Endothelial cell of umbilical vein (primary cell): ENCODE measurements around the gene MAGI1. TPM values are rescaled to one million over a fixed set of nuclear protein-coding genes. Genes with fewer than 3 reads are reported as not detected.

Experiments
- BruUV-seq: library from RNA; stranded (reverse); fragments of 400-500 nt; replicated peaks from 2 replicates; lab custom pipeline; 2021; lab: Mats Ljungman, UMichigan
- CTCF ChIA-PET: fragments of 300-600, 350-600 bp; sonication (Branson Sonifier 250); formaldehyde crosslinking; loops from one replicate; lab custom pipeline; 2021; ENCODE audit warnings: antibody characterized with exemption, inconsistent platforms; lab: Charles Lee
- POLR2A ChIA-PET: fragments of 300-600, 350-600 bp; sonication (Branson Sonifier 250); formaldehyde crosslinking; loops from one replicate; lab custom pipeline; 2021; ENCODE audit warnings: antibody characterized with exemption, inconsistent platforms; lab: Charles Lee
- DNase-seq: peaks from one replicate; pipeline ENCODE4 v3.0.0-alpha.2; 2011; ENCODE audit warnings: low read depth, low spot score
- FAIRE-seq: peaks from 2 replicates; lab custom pipeline; 2011; peaks lifted over from hg19 to GRCh38; lab: Jason Lieb, UNC
- H2AFZ ChIP-seq: 2 replicates; pipeline ENCODE4 v1.6.0; 2012; ENCODE audit warnings: low read depth, low read length, control low read depth, inconsistent platforms
- H3K27ac ChIP-seq: 2 replicates; pipeline ENCODE4 v1.5.1; 2011; ENCODE audit warnings: low read depth, mild to moderate bottlenecking, control low read depth, low read length, moderate library complexity; ENCODE audit not compliant: insufficient read depth
- H3K27me3 ChIP-seq, 2 experiments: 2 replicates each; pipeline versions ENCODE4 v1.6.0 to v1.6.1; 2011; ENCODE audit warnings: low read length in 2 of 2, mixed read lengths in 1 of 2; ENCODE audit not compliant: control insufficient read depth in 2 of 2, insufficient read depth in 2 of 2
- H3K36me3 ChIP-seq, 2 experiments: 2 replicates in 1 of 2; 3 replicates in 1 of 2; pipeline ENCODE4 v1.5.1; 2011; ENCODE audit warnings: low read length in 2 of 2, mild to moderate bottlenecking in 1 of 2, moderate library complexity in 1 of 2; ENCODE audit not compliant: control insufficient read depth in 2 of 2, insufficient read depth in 2 of 2; ENCODE audit errors: extremely low read depth in 1 of 2
- H3K4me1 ChIP-seq: 3 replicates; pipeline ENCODE4 v1.5.1; 2011; ENCODE audit warnings: mild to moderate bottlenecking, low read length; ENCODE audit not compliant: control insufficient read depth, insufficient read depth; ENCODE audit errors: extremely low read depth
- H3K4me2 ChIP-seq: 2 replicates; pipeline ENCODE4 v1.6.1; 2011; ENCODE audit warnings: low read length, control low read depth, mixed read lengths; ENCODE audit not compliant: insufficient read depth
- H3K4me3 ChIP-seq, 3 experiments: fragments of 200-600 bp in 1 of 3; sonication (generic), shearing (Covaris generic) in 1 of 3; replicated peaks in 1 of 3; 2 replicates each; pipeline ENCODE4 v1.5.1; 2011 to 2016; ENCODE audit warnings: control low read depth in 3 of 3, low read length in 3 of 3, mild to moderate bottlenecking in 2 of 3, inconsistent platforms in 1 of 3, low read depth in 1 of 3, moderate library complexity in 1 of 3; ENCODE audit not compliant: insufficient read depth in 1 of 3
- H3K79me2 ChIP-seq: 2 replicates; pipeline ENCODE4 v1.6.0; 2012; ENCODE audit warnings: low read length, inconsistent platforms; ENCODE audit not compliant: control insufficient read depth, insufficient read depth
- H3K9ac ChIP-seq: replicated peaks from 2 replicates; pipeline ENCODE3; 2011; ENCODE audit warnings: low read length, control low read depth; ENCODE audit not compliant: insufficient read depth; ENCODE audit errors: extremely low read depth
- H3K9me1 ChIP-seq: replicated peaks from 3 replicates; pipeline ENCODE4 v1.6.0; 2011; ENCODE audit warnings: mild to moderate bottlenecking, low read length; ENCODE audit not compliant: control insufficient read depth, insufficient read depth; ENCODE audit errors: extremely low read depth
- H3K9me3 ChIP-seq: replicated peaks from 2 replicates; pipeline ENCODE4 v1.5.1; 2012; ENCODE audit warnings: low read length, inconsistent platforms; ENCODE audit not compliant: control insufficient read depth, insufficient read depth
- H4K20me1 ChIP-seq: replicated peaks from 2 replicates; pipeline ENCODE3; 2011; ENCODE audit warnings: mild to moderate bottlenecking, low read length; ENCODE audit not compliant: control insufficient read depth, insufficient read depth; ENCODE audit errors: extremely low read depth
- GATA2 ChIP-seq: IDR thresholded peaks from 2 replicates; pipeline ENCODE4 v1.7.0; 2011; ENCODE audit warnings: low read depth, mild to moderate bottlenecking, moderate library complexity, mixed read lengths, low read length; ENCODE audit not compliant: insufficient read length, insufficient read depth
- JUN ChIP-seq: IDR thresholded peaks from 2 replicates; pipeline ENCODE4 v1.6.1; 2011; ENCODE audit warnings: borderline replicate concordance, low read depth; ENCODE audit not compliant: insufficient read length, insufficient read depth
- POLR2A ChIP-seq: IDR thresholded peaks from 2 replicates; pipeline ENCODE4 v1.6.1; 2012; ENCODE audit warnings: low read depth, mild to moderate bottlenecking, control low read depth, low read length
- POLR2AphosphoS5 ChIP-seq: IDR thresholded peaks from 2 replicates; pipeline ENCODE4 v1.6.1; 2012; ENCODE audit warnings: low read depth, mild to moderate bottlenecking, control low read depth, low read length, moderate library complexity; ENCODE audit not compliant: insufficient read depth
- dilution Hi-C: fragments of 300-500 bp; cut with MboI; formaldehyde crosslinking; loops from one replicate; pipeline ENCODE4 v1.15.0; 2019; ENCODE audit warnings: low sequenced_read_pairs; ENCODE audit not compliant: extremely low pct_ligation_motif_present
- intact Hi-C: fragments of 100-400 bp; cut with micrococcal nuclease; formaldehyde crosslinking; loops from one replicate; pipeline ENCODE4 v1.10.0; 2022
- polyA plus RNA-seq, 4 experiments: library from polyadenylated mRNA; depleted of rRNA in 3 of 4; stranded (reverse) in 3 of 4; unstranded in 1 of 4; fragments of >200 nt; gene quantifications; 2 replicates each; pipeline versions ENCODE4 v1.2.1 to v1.2.3, GENCODE V29; 2011 to 2012; ENCODE audit warnings: missing spikeins in 1 of 4
- total RNA-seq: library from RNA; stranded (reverse); gene quantifications from 2 replicates; pipeline ENCODE4 v1.2.3, GENCODE V29; 2021
- TF ChIP-seq, protein P1 (sequence below), 2 donors: IDR thresholded peaks; 1 replicate in 1 of 2; 2 replicates in 1 of 2; pipeline ENCODE4 v1.5.1; 2011; ENCODE audit warnings: low read length in 2 of 2, mild to moderate bottlenecking in 2 of 2, moderate library complexity in 2 of 2, control low read depth in 1 of 2, inconsistent platforms in 1 of 2, low read depth in 1 of 2; ENCODE audit not compliant: insufficient read depth in 1 of 2; ENCODE audit errors: extremely low read depth in 1 of 2

Gene MAGI1
- total and polyA plus RNA-seq, 2 donors (not counting 3 experiments of a cell fraction or from before 2014, with no cell fraction given) = 10.1 to 47.9 TPM

DNA sequence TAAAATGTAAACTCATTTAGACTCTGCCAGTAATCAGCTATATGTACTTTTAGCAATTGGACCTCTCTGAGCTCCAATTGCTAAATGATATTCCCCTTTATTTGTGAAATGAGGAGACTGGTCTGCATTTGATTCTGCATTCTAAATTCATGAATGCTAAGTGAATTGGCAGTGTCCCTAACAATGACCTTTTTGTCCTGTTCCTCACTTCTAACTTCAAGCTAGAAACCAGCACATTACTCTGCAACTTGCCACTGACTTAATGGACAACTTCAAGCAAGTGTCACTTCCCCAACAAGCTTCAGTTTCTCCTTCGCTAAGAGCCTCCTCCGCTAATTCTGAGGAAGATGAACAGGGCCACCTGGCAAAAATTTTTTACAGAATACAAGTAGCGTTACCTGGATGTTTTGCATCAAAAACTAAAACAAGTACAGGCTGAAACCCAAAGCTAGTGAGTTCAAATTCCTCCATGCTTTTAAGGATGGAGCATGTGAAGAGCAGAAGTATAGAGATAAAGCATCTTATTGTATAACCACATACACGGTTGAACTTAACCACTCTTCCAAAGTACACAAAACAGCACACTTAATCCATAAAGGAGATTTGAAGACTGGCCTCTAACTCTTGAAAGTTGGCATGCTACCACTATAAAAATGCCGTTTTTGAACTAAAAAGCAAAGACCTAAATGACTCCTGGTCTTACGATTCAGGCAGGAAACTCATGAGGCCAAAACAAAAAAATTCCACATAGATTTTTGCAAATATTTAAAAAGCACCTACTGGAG, 207.6 kb downstream of the MAGI1 start:
- Histone ChIP-seq H3K4me3 (no peak overlapping the region), H3K27ac (no peak overlapping the region), H3K79me2 (no peaks in the 10 kb centered on the region), H3K9ac (no peak overlapping the region), H4K20me1 (no peaks in the 10 kb centered on the region), H3K9me1 (no peaks in the 10 kb centered on the region), H3K4me2 (no peak overlapping the region), H3K27me3 (no peaks in the 10 kb centered on the region), H3K9me3 (no peaks in the 10 kb centered on the region), H2AFZ (no peak overlapping the region), H3K36me3 (no peaks in the 10 kb centered on the region), H3K4me1 (peaks cover 10% of the 10 kb centered on the region)
- FAIRE-seq (no peak), DNase-seq (no peak)
- ChIA-PET POLR2A (no interaction called here), CTCF (interaction anchor here (0.9 to 1.1 kb wide), 2 partner anchors 46 to 99 kb away, joined by 3 to 4 read pairs; no protein-coding TSS in a partner anchor)
- intact Hi-C loops (no loop called here), dilution Hi-C loops (no loop called here)
- TF ChIP-seq, protein P1, sequence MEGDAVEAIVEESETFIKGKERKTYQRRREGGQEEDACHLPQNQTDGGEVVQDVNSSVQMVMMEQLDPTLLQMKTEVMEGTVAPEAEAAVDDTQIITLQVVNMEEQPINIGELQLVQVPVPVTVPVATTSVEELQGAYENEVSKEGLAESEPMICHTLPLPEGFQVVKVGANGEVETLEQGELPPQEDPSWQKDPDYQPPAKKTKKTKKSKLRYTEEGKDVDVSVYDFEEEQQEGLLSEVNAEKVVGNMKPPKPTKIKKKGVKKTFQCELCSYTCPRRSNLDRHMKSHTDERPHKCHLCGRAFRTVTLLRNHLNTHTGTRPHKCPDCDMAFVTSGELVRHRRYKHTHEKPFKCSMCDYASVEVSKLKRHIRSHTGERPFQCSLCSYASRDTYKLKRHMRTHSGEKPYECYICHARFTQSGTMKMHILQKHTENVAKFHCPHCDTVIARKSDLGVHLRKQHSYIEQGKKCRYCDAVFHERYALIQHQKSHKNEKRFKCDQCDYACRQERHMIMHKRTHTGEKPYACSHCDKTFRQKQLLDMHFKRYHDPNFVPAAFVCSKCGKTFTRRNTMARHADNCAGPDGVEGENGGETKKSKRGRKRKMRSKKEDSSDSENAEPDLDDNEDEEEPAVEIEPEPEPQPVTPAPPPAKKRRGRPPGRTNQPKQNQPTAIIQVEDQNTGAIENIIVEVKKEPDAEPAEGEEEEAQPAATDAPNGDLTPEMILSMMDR (IDR thresholded peaks at IDR 0.05; ENCODE audit: extremely low read depth in 1 of 2, insufficient read depth in 1 of 2, low read depth in 1 of 2, low read length in 2 of 2) = no peak
- TF ChIP-seq POLR2AphosphoS5 (no peak), POLR2A (no peak)
- BruUV-seq = no TSS peak

- no peaks in the 10 kb centered on the region for H3K27me3 ChIP-seq
- no peak for TF ChIP-seq POLR2A
- TF ChIP-seq, protein P1 (IDR thresholded peaks at IDR 0.05; ENCODE audit: extremely low read depth in 1 of 2, insufficient read depth in 1 of 2, low read depth in 1 of 2, low read length in 2 of 2) = no peak
- TF ChIP-seq GATA2 = no peak
- TF ChIP-seq JUN = no peak
- TF ChIP-seq POLR2AphosphoS5 = no peak
- no peak for DNase-seq
- peaks cover 7% of the 10 kb centered on the region for H3K4me1 ChIP-seq
- intact Hi-C loops (no loop called here), dilution Hi-C loops (no loop called here)
- H3K4me2 ChIP-seq = no peak overlapping the region
- no peaks in the 10 kb centered on the region for H3K9me3 ChIP-seq
- FAIRE-seq = no peak
- H4K20me1 ChIP-seq = no peaks in the 10 kb centered on the region
- no peak overlapping the region for H2AFZ ChIP-seq
- H3K36me3 ChIP-seq = no peaks in the 10 kb centered on the region
- H3K79me2 ChIP-seq = no peaks in the 10 kb centered on the region
- CTCF ChIA-PET = interaction anchor here (1.5 kb wide), 1 partner anchor 307 kb away, joined by 3 read pairs; no protein-coding TSS in a partner anchor
- no peak overlapping the region for H3K4me3 ChIP-seq
- POLR2A ChIA-PET = no interaction called here
- H3K27ac ChIP-seq = no peak overlapping the region
- no TSS peak for BruUV-seq
- H3K9ac ChIP-seq = no peak overlapping the region
- no peaks in the 10 kb centered on the region for H3K9me1 ChIP-seq
Observed at GRCh38 chr3:65829228-65829627, 209.5 kb downstream of the MAGI1 start.
